ENCODE data around the gene CEMIP. TPM values are rescaled to one million over a fixed set of nuclear protein-coding genes. Genes with fewer than 3 reads are reported as not detected.

Gene CEMIP
- total RNA-seq, 1 experiment from 2014 or later, result 3.5 TPM

GRCh38 chr15:80787316-80787715 lies 8.1 kb downstream of the CEMIP start:
- no peaks in the 10 kb centered on the region for H3K9me2 ChIP-seq (ENCODE audit: insufficient read depth)
- H3K4me2 ChIP-seq (ENCODE audit: low read length), result no peak overlapping the region
- no peaks in the 10 kb centered on the region for H3K4me1 ChIP-seq (ENCODE audit: control insufficient read depth in 1 of 2, insufficient read depth in 2 of 2, low read length in 2 of 2)
- no TSS peak for BruUV-seq (replicated peaks)
- no peak overlapping the region for H3K9ac ChIP-seq (ENCODE audit: low read length)
- DNase-seq (ENCODE audit: low read depth, low spot score) (no peak), ATAC-seq (no peak)
- H3K27ac ChIP-seq (ENCODE audit: low read depth, low read length), result no peak overlapping the region
- CTCF ChIA-PET, result interaction anchor here (1.5 to 3.1 kb wide), 2 partner anchors 10 to 183 kb away, joined by 4 to 15 read pairs; no protein-coding TSS in a partner anchor
- no peaks in the 10 kb centered on the region for H3K9me3 ChIP-seq (ENCODE audit: control insufficient read depth in 1 of 2, insufficient read depth in 1 of 2, low read depth in 1 of 2, low read length in 2 of 2)
- TF ChIP-seq FOSL1 (IDR thresholded peaks at IDR 0.05; ENCODE audit: low read depth) (no peak), SRF (IDR thresholded peaks at IDR 0.05; ENCODE audit: low read depth) (no peak), EGR1 (IDR thresholded peaks at IDR 0.05; ENCODE audit: low read depth) (no peak)
- POLR2A ChIA-PET, result no interaction called here
- H3K4me3 ChIP-seq (replicated peaks in 1 of 2; ENCODE audit: low read depth in 1 of 2, low read length in 2 of 2), result no peak overlapping the region
- 0 out of 4 replicates have a peak, but pooled peaks cover 0 to 2% of the 10 kb centered on the region in 2 experiments for H3K36me3 ChIP-seq (ENCODE audit: control insufficient read depth in 1 of 2, insufficient read depth in 2 of 2, low read length in 2 of 2)
- H3K27me3 ChIP-seq (ENCODE audit: insufficient read depth, low read length), result no peaks in the 10 kb centered on the region
- RAD21 ChIA-PET (ENCODE audit: low non-redundant PET in 1 of 2, low total read pairs in 2 of 2, uncharacterized antibody in 2 of 2, unreplicated experiment in 2 of 2), result no interaction called here
- no peaks in the 10 kb centered on the region for H3K79me2 ChIP-seq (ENCODE audit: insufficient read depth, low read length)
- H2AFZ ChIP-seq (ENCODE audit: low read depth, low read length, poor library complexity, severe bottlenecking), result no peak overlapping the region
- intact Hi-C loops (cut with micrococcal nuclease), result no loop called here
- no peaks in the 10 kb centered on the region for H4K20me1 ChIP-seq (ENCODE audit: insufficient read depth)

GRCh38 chr15:80788536-80788935 lies 9.4 kb downstream of the CEMIP start:
- no peak overlapping the region for H2AFZ ChIP-seq (ENCODE audit: low read depth, low read length, poor library complexity, severe bottlenecking)
- H3K27me3 ChIP-seq (ENCODE audit: insufficient read depth, low read length), result no peaks in the 10 kb centered on the region
- no peaks in the 10 kb centered on the region for H4K20me1 ChIP-seq (ENCODE audit: insufficient read depth)
- no peaks in the 10 kb centered on the region for H3K4me1 ChIP-seq (ENCODE audit: control insufficient read depth in 1 of 2, insufficient read depth in 2 of 2, low read length in 2 of 2)
- POLR2A ChIA-PET, result no interaction called here
- no peaks in the 10 kb centered on the region for H3K79me2 ChIP-seq (ENCODE audit: insufficient read depth, low read length)
- TF ChIP-seq ZFX (IDR thresholded peaks at IDR 0.05) (no peak), SRF (IDR thresholded peaks at IDR 0.05; ENCODE audit: low read depth) (no peak)
- CTCF ChIA-PET, result interaction anchor here (1.5 kb wide), 1 partner anchor 181 kb away, joined by 4 read pairs; no protein-coding TSS in a partner anchor
- H3K9me2 ChIP-seq (ENCODE audit: insufficient read depth), result no peaks in the 10 kb centered on the region
- no peak overlapping the region for H3K9ac ChIP-seq (ENCODE audit: low read length)
- RAD21 ChIA-PET (ENCODE audit: low non-redundant PET in 1 of 2, low total read pairs in 2 of 2, uncharacterized antibody in 2 of 2, unreplicated experiment in 2 of 2), result no interaction called here
- no TSS peak for BruUV-seq (replicated peaks)
- 0 out of 4 replicates have a peak, but pooled peaks cover 0 to 2% of the 10 kb centered on the region in 2 experiments for H3K36me3 ChIP-seq (ENCODE audit: control insufficient read depth in 1 of 2, insufficient read depth in 2 of 2, low read length in 2 of 2)
- H3K27ac ChIP-seq (ENCODE audit: low read depth, low read length), result no peak overlapping the region
- intact Hi-C loops (cut with micrococcal nuclease), result no loop called here
- H3K9me3 ChIP-seq (ENCODE audit: control insufficient read depth in 1 of 2, insufficient read depth in 1 of 2, low read depth in 1 of 2, low read length in 2 of 2), result no peaks in the 10 kb centered on the region
- ATAC-seq (no peak), DNase-seq (ENCODE audit: low read depth, low spot score) (no peak)
- no peak overlapping the region for H3K4me2 ChIP-seq (ENCODE audit: low read length)
- no peak overlapping the region for H3K4me3 ChIP-seq (replicated peaks in 1 of 2; ENCODE audit: low read depth in 1 of 2, low read length in 2 of 2)

Measured in HCT116 (cell line).